Measurements from ENCODE around the gene WNK2.

WNK2 gene

DNA sequence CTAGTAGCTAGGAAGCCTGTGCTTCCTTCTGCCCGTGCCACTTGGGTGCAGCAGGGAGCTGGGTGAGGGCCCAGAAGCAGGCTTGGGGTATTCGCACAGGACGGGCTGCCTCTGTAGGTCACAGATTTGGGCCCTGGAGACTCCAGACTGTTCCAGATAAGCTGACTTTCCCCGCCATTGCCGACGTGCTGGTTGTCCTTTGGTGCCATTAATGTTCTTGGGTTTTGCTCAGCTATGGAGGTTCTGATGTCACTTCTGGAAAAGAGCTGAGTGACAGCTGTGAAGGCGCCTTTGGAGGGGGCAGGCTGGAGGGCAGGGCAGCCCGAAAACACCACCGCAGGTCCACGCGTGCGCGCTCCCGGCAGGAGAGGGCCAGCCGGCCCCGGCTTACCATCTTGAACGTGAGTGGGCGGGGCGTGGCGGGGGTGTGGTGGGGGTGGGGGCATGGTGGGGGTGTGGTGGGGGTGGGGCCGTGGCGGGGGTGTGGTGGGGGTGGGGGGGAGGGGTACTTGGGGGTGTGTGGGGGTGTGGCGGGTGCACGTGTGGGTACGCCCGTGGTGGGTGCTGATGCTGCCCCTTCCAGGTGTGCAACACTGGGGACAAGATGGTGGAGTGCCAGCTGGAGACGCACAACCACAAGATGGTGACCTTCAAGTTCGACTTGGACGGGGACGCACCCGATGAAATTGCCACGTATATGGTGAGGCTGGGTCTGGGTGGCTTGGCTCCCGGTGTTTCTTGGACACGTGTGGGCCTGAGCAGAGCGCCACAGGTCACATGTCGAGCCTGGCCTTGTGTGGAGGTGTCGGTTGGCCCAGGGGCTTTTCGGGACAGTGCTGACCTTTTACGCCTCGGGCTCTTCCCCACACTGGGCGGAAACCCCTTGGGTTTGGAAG, 79.6 kb downstream of the WNK2 start:
- no peak for DNase-seq (ENCODE audit: low spot score)
- H3K27ac ChIP-seq, result no peak overlapping the region
- ChIA-PET POLR2A (ENCODE audit: low non-redundant PET) (no interaction called here), CTCF (interaction anchor here (0.6 to 1.3 kb wide), 2 partner anchors 10 to 138 kb away, joined by 3 read pairs; no protein-coding TSS in a partner anchor)
- TF ChIP-seq, protein P1, sequence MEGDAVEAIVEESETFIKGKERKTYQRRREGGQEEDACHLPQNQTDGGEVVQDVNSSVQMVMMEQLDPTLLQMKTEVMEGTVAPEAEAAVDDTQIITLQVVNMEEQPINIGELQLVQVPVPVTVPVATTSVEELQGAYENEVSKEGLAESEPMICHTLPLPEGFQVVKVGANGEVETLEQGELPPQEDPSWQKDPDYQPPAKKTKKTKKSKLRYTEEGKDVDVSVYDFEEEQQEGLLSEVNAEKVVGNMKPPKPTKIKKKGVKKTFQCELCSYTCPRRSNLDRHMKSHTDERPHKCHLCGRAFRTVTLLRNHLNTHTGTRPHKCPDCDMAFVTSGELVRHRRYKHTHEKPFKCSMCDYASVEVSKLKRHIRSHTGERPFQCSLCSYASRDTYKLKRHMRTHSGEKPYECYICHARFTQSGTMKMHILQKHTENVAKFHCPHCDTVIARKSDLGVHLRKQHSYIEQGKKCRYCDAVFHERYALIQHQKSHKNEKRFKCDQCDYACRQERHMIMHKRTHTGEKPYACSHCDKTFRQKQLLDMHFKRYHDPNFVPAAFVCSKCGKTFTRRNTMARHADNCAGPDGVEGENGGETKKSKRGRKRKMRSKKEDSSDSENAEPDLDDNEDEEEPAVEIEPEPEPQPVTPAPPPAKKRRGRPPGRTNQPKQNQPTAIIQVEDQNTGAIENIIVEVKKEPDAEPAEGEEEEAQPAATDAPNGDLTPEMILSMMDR (conservative IDR thresholded peaks at IDR 0.05; ENCODE audit: low read depth), result no peak

DNA sequence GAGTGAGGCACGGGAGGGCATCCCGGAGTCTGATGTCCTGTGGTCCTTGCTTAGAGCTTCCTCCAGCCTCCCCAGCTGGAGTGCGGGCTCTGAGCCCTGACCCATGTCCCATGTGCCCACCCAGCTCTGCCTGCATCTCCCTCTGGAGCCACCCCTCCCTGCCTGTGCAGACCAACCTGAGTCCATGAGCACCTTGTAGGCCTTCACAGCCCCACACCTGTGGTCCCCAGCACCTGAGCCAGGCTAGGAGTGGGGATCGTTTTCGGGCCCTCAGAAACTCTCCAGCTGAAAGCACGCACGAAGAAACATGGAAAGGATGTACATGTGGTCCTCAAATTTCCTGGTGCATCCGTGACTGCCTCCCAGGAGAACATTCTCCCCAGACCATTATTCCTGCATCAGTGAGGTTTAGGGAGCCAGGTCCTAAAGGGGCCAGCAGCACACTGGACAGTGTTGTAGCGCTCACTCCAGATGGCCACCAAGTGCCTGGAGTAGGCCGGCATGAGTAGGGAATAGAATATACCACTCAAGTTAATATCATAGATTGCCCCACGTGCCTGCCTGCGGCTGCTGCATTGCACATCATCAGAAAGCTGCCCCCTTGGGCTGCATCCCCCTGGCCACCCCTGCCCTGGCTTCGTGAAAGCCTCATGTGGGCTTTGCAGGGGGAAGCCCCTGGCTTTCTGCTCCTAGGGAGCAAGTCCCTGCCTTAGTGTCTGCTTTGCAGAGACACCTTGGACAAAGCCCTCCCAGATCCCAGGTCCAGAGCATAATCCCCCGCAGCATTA, 80.6 kb downstream of the WNK2 start:
- ChIA-PET CTCF (interaction anchor here (0.9 to 1.3 kb wide), 2 partner anchors 11 to 16 kb away, joined by 3 to 4 read pairs; no protein-coding TSS in a partner anchor), POLR2A (ENCODE audit: low non-redundant PET) (no interaction called here)
- TF ChIP-seq, protein P1 (conservative IDR thresholded peaks at IDR 0.05; ENCODE audit: low read depth), result no peak
- H3K27ac ChIP-seq, result no peak overlapping the region
- DNase-seq (ENCODE audit: low spot score), result no peak

DNA sequence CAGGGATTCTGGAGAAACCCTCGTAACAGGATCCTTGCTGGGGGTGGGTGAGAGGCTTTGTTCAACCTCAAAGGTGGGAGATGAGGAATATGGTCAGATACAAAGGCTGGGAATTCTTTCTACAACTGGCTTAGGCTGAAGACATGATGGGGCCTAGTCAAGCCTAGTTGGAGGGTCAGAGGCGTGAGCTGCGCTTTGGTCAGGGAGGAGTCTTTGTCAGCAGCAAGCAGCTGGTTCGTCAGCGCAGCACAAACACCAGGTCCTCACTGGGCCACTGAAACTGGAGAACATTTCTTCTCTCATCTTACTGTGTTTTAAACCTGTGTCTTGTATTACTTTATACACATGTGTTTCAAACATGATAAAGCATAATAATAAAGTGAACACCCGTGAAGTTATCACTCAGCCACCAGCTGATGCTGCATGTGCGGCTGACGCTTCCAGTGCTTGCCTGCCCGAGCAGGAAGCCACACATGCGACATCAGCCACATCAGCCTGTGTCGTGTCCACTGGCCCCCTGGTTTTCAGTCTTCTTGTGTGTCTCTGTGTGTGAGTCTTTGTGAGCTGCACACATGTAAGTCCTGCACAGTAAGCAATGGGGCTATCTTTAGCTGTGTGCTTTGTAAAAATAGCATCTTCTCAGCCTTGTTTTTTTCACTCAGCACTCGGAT, 81.5 kb downstream of the WNK2 start:
- POLR2A ChIA-PET (ENCODE audit: low non-redundant PET), result no interaction called here
- no peak for DNase-seq (ENCODE audit: low spot score)
- no peak overlapping the region for H3K27ac ChIP-seq
- CTCF ChIA-PET, result interaction anchor here (0.5 to 1.3 kb wide), 4 partner anchors 12 to 108 kb away, joined by 3 to 5 read pairs (median 4); no protein-coding TSS in a partner anchor
- TF ChIP-seq, protein P1 (conservative IDR thresholded peaks at IDR 0.05; ENCODE audit: low read depth), result no peak

DNA sequence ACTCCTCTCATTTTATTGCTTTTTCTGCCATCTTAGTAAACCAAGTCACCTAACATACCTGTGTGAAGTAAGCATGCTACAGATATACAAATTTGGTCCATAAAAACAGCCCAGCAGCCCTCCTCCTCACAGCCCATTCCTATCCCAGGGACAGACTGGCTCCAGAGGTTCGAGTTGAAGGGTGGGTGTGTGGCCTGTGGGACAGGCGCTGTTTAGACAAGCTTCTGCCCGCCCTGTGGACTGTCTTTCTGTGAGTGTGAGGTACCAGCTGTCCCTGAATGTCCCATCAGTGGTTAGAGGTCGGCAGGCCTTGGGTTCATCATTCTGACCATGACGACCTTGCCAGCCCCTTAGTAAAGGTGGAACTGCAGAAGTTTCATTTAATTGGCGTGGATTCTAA, 82.0 kb downstream of the WNK2 start:
- ChIA-PET POLR2A (ENCODE audit: low non-redundant PET) (no interaction called here), CTCF (interaction anchor here (1.2 kb wide), 1 partner anchor 39 kb away, joined by 3 read pairs; no protein-coding TSS in a partner anchor)
- H3K27ac ChIP-seq, result no peak overlapping the region
- TF ChIP-seq, protein P1 (conservative IDR thresholded peaks at IDR 0.05; ENCODE audit: low read depth), result no peak
- DNase-seq (ENCODE audit: low spot score), result no peak

DNA sequence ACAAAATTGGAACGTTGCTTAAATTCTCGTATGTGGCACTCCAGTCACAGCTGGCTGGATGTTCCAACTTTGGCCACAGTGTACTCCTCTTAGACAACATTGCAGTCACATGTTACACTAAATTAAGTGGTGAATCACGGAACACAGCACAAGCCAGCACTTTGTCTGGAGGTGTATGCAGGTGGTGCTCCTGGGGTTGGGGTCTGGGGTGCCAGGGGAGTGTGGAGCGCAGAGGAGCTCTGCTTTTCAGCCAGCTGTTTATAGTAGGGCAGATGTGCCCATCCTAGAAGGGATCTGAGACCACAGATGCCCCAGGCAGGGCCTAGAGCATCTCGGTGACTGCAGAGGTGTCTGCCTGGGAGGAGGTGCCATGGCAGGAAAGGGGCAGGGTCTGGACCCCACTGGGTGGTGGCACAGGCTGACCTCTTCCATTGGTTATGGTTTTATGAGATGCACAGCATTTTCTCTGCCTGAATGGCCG, 82.6 kb downstream of the WNK2 start:
- ChIA-PET CTCF (interaction anchor here (0.5 to 1.2 kb wide), 2 partner anchors 38 to 106 kb away, joined by 3 read pairs; no protein-coding TSS in a partner anchor), POLR2A (ENCODE audit: low non-redundant PET) (no interaction called here)
- DNase-seq (ENCODE audit: low spot score), result no peak
- TF ChIP-seq, protein P1 (conservative IDR thresholded peaks at IDR 0.05; ENCODE audit: low read depth), result no peak
- H3K27ac ChIP-seq, result no peak overlapping the region

Data from RWPE1 (cell line).